SHP77 treated with DMSO at 0.1 percent for 48 hours (cell line): ENCODE measurements around the gene IL33.

Experiments used
- DNase-seq: peaks from one replicate; lab custom pipeline; 2025; lab: John Stamatoyannopoulos, UW

IL33 gene

DNA sequence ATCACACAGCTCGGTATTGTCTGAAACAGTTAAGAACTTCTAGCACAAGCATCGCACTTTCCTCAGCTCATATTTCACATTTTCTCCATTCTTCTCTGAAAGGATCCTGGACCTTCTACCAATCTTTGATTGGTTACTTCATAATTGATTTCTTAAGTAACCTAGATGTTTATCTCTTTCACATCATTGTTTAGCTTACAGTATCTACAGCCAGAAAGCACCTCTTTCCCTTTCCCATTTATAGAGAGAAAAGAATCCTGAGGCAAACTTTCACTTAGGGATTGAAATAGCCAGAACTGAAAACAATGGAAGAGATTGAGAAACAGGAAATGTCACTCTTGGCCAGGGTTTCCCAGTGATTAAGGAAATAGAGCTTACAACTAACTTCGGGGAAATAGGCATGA is 2.5 kb downstream of the IL33 start:
- no peak for DNase-seq

DNA sequence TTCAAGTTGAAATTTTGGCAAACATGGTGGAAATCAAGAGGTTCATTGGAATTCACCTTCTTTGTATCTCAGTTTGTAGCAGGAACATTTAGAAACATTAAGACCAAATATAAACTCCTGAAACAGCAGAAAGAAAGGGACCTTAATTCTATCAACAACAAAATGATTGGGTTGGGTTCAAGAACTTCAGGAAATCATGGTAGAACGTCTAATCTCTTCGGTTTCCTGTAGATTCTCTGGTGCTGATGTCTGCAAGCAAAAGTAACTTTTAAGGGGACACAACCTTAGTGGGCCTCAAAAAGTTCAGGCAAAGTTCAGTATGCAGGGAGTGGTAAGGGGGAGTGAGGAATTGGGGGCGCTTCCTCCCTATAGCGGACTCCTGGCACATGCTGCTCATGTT is 3.4 kb downstream of the IL33 start:
- no peak for DNase-seq

GRCh38 chr9:6219981-6220380 is 4.4 kb downstream of the IL33 start:
- DNase-seq, result no peak

DNA sequence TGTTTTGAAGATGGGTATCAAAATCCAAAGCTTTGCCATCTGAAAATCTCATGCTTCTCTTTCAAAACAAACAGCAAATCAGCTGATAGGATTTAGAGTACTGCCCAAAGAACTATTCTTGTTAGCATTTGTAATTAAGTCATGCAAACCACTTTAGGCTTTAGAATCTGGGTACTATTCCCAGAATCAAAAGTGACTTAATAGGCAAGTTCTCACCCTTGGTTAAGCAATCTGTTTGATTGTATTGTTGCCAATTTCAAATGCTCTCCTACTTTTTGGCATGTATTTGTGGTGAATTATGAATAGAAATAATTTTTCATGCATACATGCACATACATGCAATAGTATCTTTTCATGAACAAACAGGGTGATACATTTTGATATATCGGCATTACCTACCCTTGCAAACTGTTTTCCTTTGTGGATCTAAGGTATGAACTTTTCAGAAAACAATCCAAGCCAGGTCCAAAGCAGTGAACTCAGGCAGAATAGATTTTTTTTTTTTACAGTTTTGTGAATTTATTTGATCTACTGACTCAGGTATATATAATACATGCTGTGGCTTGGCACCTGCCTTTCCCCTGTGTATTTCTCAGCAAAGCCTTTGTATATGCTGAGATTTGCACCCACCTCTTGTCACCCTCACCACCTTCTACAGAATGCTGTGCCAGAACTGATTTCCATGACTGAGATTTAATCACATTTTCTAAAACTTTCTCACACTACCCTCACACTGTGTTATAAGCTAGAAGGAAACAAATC is 9.0 kb downstream of the IL33 start:
- DNase-seq, result no peak

GRCh38 chr9:6226696-6227095 is 11.1 kb downstream of the IL33 start:
- DNase-seq, result no peak

DNA sequence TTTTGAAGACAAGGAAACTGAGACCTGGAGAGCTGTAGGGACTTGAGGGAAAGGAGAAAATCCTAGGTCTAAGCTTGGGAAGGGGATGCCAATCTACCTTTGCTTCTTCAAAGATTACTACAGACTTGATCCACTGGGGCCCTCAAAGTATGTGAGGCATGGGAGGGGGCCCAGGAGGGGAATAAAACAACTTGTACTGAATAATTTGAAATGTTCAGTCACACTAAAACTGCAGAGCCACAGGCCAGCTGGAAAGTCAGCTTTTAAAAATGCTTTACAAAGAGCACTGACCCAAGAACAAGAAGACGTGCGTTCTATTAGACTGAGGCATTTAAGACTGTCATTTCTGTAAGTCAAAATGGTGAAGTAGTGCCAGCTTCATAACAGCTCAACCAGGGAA is 13.6 kb downstream of the IL33 start:
- no peak for DNase-seq

DNA sequence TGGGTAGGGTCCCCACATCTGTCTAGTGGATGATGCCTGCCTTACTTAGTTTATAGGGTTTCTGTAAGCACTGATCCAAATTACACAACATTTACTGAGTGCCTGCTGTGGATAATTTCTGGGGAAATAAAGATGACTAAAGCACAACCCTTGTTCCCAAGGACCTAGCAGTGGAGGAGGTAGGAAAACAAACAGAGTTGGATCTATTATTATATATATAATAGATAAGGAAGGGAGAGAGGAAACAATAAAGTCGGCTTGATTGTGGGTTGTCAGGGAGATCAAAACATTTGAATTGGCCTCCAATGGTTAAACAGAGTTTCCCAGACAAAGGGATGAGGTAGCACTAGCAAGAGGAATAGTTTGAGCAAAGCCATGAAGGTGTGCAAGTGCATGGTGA is 14.0 kb downstream of the IL33 start:
- no peak for DNase-seq

GRCh38 chr9:6230037-6230780 is 14.6 kb downstream of the IL33 start:
- DNase-seq, result no peak

- DNase-seq, result no peak
Observed at GRCh38 chr9:6232336-6232945, 16.8 kb downstream of the IL33 start.

GRCh38 chr9:6234014-6234413 is 18.4 kb downstream of the IL33 start:
- no peak for DNase-seq

DNA sequence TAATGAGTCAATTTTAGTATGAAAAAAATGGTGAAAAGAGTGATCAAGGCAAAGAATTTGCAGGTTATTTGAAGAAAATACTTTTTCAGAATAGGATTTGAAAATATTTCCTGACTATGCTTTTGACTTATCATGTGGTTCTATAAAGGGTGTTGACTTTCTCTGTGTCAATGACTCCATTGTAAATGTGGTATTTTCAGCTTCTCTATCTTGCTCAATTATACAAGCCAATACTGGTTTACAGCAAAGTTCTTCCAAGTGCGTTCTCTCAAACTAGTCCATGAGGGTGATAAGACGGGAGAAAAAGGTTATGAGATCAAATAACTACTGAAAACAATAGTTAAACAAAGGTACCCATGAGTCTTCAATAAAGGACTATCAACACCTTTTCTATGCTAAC is 21.7 kb downstream of the IL33 start:
- no peak for DNase-seq

DNA sequence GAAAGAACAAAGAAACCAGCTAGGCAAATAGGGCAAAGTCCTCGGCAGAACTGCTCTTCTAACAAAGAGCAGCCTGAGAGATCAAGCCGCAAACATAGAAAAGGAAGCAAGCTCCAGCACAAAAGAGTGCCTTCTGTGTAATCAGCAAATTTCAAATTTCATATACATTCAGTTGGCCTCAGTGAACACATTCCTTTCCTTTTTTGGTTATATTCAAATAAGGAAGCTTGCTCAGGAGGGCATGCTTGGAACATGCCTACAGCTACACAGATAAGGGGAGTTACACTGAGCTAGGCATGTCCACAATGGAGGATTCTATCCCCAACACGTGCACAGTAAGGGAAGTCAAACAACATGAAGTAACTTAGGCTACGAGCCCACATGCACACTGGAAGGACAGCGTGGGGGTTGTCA is 23.4 kb downstream of the IL33 start:
- no peak for DNase-seq

GRCh38 chr9:6239694-6240093 is 24.1 kb downstream of the IL33 start:
- no peak for DNase-seq

- no peak for DNase-seq
Observed at GRCh38 chr9:6243746-6244145, 28.1 kb downstream of the IL33 start.

- DNase-seq, result no peak
Observed at GRCh38 chr9:6247266-6247665, 31.7 kb downstream of the IL33 start.

- DNase-seq, result no peak
Observed at GRCh38 chr9:6268826-6269397, 53.3 kb downstream of the IL33 start.

DNA sequence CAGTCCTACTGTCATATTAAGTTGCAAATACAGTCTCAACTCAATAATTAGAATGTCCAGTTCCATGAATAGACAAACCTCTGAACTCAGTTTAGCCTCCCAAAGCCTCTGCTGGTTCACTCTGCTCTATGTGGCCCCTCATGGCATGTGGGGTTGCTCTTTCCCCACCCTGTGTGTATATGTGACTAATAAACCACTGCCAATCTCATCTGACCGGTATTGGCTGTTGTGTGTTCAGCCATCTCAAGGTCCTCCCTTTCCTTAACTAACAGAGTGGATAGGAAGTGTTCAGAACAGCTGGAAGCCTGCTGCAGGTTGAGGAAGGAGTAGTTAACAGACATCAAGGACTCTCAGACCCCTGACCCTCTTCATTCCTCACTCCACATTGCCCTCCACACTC is 55.3 kb downstream of the IL33 start:
- no peak for DNase-seq

DNA sequence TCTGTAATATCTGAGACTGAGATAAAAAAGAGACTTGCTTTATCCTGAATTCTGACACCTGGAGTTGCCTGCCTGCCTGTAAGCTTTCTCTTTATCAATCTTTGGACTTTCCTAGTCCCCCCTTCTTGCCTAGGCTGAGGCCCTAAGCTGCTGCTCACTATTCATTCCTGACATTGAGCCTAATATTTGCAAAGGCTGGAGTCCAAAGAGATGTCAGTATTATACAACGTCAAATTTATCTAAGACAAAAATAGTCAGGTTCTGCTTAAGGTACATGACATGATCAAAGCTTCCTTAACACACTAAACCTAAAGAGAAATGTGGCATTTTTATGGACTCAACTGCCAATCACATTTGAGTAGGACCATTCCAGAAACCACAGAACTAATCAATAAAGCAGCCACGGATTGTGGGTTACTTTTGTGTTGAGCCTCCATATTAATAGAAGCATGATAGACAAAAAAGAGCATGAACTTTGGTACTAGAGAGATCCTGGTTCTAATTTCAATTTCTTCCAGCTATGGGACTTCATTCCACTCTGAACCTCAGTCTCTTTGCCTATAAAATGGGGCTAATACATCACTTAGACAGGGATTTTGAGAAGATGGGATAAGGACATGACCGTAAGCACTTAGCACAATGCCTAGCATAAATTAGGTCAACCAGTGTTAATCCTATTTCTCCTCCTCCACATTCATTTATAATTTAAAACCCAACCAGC is 56.1 kb downstream of the IL33 start:
- no peak for DNase-seq

DNA sequence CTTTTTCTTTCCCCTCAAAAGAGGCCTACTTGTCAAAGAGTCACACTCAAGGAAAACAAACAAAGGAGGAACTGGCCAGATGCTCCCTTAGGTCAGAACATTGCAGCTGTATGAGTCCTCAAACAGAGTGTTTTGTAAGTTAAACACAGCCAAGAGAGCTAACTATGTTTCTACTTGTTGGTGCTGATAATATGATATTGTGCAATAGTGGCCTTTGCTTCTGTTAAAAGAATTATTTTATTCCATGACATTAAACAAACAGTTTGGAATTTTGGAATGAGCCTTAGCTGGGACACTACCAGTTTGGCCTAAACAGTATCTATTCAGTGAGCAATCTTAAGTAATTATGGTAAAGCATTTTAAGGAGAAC is 56.6 kb downstream of the IL33 start:
- no peak for DNase-seq

DNA sequence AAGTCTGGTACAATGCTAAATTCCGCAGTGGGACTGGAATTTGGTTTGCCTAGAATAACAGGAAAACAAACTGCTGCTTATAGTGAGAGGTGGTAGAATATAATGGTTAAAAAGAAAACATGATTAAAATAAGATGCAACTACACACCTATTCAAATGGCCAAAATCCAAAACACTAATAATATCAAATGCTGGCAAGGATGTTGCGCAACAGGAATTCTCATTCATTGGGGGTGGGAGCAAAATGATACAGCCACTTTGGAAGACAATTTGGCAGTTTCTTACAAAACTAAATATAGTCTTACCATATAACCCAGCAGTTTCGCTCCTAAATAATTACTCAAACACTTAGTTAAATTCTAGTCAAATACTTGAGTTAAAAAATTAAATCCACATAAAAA is 61.8 kb downstream of the IL33 start:
- DNase-seq, result no peak

DNA sequence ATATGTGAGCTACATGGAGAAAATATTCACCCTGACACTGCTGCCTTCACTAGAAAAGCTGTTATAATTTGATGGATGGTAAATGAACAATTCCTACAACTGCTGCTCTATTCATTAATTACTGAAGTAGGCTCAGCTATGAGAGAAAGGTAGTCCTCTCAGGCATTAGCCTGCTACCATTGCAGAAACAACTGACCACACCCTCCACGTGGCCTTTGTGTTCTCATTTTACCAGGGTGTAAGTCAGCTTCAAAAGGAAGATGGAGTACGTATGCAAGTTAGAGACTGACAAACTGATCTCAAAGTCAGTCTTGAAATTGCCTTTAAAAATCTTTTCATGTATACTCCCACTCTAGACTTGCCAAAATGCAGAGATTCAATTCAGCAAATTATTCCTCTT is 86.3 kb downstream of the IL33 start:
- DNase-seq, result no peak

DNA sequence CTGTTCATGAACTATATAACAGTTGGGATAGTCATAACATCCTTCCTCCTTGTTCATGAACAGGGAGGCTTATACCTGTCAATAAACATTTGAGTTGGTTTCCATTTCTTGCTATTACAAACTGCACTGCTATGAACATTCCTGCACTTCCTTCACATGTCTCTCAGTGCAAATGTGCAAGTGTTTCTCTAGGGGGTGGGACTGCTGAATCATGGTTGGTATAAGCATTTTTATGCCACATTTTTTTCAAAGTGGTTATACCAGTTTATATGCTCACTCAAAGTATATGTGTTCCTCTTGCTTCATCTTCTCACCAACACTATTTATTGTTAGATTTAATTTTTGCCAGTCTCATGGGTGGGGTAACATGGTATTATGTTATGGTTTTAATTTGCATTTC is 86.8 kb downstream of the IL33 start:
- no peak for DNase-seq
